Measurements from ENCODE around the gene FXN.

Gene FXN

DNA sequence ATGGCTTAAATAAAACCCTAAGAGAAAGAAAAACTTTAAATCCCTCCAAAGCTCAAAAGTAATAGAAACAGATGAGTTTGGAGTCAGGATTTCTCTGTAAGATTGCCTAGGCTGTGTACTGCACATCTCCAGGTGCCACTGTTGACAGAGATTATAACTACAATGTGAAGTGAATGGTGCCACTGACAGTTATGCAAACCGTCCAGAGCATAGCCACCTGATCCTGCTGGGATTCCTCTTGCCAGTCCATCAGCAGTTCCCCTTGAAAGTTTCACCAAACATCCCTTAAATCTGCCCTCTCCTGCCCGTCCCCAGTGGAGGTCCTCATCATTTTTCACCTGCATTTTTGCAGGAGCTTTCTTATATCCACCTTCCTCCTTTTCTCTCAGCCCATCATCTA is 42.5 kb downstream of the FXN start:
- FAIRE-seq (no peak), DNase-seq (ENCODE audit: insufficient read length) (no peak)
- TF ChIP-seq POLR2AphosphoS5 (IDR thresholded peaks at IDR 0.05; ENCODE audit: low read depth, low read length) = no peak

- TF ChIP-seq TAF1 (IDR thresholded peaks at IDR 0.05; ENCODE audit: borderline replicate concordance, low read depth, low read length) (no peak), POLR2AphosphoS5 (IDR thresholded peaks at IDR 0.05; ENCODE audit: low read depth, low read length) (no peak), POLR2A (IDR thresholded peaks at IDR 0.05; ENCODE audit: low read depth, low read length) (no peak)
- DNase-seq (ENCODE audit: insufficient read length) = no peak
- FAIRE-seq = no peak
Observed at GRCh38 chr9:69078581-69078980, 43.0 kb downstream of the FXN start.

DNA sequence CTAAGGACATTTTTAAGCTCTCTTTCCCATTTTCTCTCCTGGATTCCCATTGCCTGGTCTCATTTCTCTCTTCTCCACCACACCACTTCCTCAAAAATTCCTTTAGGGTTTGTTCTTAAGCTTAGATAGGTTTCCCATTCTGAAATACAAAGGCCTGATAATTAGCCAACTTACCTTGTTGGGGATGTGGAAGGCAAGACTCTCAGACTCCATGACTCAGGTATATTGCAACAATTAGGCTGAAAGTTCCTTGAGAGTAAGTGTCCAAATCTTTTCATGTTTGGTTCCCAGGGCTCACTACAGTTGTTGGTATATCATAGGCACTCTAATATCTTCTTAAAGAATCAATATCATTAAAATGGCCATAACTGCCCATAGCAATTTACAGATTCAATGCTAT is 43.6 kb downstream of the FXN start:
- no peak for FAIRE-seq

GRCh38 chr9:69081261-69081660 is 45.7 kb downstream of the FXN start:
- FAIRE-seq (no peak), DNase-seq (ENCODE audit: insufficient read length) (no peak)
- no peak for TF ChIP-seq POLR2AphosphoS5 (IDR thresholded peaks at IDR 0.05; ENCODE audit: low read depth, low read length)
- TF ChIP-seq POLR2A (IDR thresholded peaks at IDR 0.05; ENCODE audit: low read depth, low read length) = no peak
- TF ChIP-seq TAF1 (IDR thresholded peaks at IDR 0.05; ENCODE audit: borderline replicate concordance, low read depth, low read length) = no peak

More for the DNA sequence above, 43.6 kb downstream of the FXN start:
- DNase-seq (ENCODE audit: insufficient read length) = no peak
- no peak for TF ChIP-seq POLR2AphosphoS5 (IDR thresholded peaks at IDR 0.05; ENCODE audit: low read depth, low read length)
- no peak for TF ChIP-seq TAF1 (IDR thresholded peaks at IDR 0.05; ENCODE audit: borderline replicate concordance, low read depth, low read length)
- TF ChIP-seq POLR2A (IDR thresholded peaks at IDR 0.05; ENCODE audit: low read depth, low read length) = no peak

DNA sequence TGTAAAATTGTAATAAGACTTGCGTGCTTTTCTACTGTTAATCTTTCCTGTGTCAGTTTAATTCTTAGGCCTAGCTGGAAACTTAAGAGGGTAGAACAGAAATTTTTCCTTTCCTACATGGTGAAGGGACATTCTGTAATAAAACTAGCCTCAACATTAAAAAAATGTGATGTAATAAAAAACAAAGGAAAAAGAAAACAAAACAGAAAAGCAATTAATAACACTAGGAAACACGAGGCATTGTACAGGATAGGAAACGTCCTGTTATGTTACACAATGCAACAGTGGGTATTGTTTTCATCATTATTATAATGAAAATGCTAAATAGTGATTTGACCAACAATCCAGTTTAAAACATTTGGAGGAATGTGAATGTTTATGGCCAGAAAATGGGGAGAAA is 47.8 kb downstream of the FXN start:
- FAIRE-seq (no peak), DNase-seq (ENCODE audit: insufficient read length) (no peak)
- TF ChIP-seq TAF1 (IDR thresholded peaks at IDR 0.05; ENCODE audit: borderline replicate concordance, low read depth, low read length) (no peak), POLR2A (IDR thresholded peaks at IDR 0.05; ENCODE audit: low read depth, low read length) (no peak), POLR2AphosphoS5 (IDR thresholded peaks at IDR 0.05; ENCODE audit: low read depth, low read length) (no peak)

DNA sequence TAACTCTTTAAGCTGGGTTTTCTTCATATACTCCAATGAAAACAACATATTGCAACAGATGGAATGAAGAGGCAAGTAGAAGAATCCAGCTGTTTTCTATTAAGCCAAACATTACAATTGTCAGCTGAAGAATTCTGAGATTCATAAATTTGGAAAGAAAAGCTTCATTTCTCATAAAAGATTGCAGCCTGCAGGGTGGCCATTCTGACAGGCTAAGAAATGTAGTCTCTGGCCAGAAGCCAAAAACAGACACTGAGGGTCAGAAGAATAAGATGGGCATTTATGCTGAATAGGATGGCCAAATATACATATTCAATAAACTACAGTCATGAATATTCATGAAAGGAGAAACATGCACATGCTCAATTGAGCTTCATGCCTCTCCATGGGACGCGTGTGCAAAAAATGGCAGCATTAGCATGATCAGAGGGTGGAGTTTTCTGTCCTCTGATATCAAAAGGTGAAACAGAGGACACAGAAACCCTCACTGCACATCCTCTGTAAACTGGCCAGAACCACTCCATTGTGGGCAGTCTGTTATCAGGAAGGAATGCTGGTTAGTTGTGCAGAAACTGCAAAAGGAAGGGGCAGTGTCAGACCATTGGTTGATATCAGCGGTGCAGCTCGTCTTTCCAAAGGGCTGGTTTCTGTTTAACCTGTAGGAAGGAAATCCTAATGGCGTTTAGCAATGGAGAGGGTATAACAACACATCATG is 50.2 kb downstream of the FXN start:
- DNase-seq (ENCODE audit: insufficient read length) (no peak), FAIRE-seq (no peak)
- TF ChIP-seq TAF1 (IDR thresholded peaks at IDR 0.05; ENCODE audit: borderline replicate concordance, low read depth, low read length) = no peak
- no peak for TF ChIP-seq POLR2A (IDR thresholded peaks at IDR 0.05; ENCODE audit: low read depth, low read length)
- no peak for TF ChIP-seq POLR2AphosphoS5 (IDR thresholded peaks at IDR 0.05; ENCODE audit: low read depth, low read length)

- TF ChIP-seq POLR2AphosphoS5 (IDR thresholded peaks at IDR 0.05; ENCODE audit: low read depth, low read length) (no peak), POLR2A (IDR thresholded peaks at IDR 0.05; ENCODE audit: low read depth, low read length) (no peak), TAF1 (IDR thresholded peaks at IDR 0.05; ENCODE audit: borderline replicate concordance, low read depth, low read length) (no peak)
- FAIRE-seq (no peak), DNase-seq (ENCODE audit: insufficient read length) (no peak)
Observed at GRCh38 chr9:69086312-69086711, 50.8 kb downstream of the FXN start.

- FAIRE-seq = no peak
- no peak for DNase-seq (ENCODE audit: insufficient read length)
- TF ChIP-seq POLR2A (IDR thresholded peaks at IDR 0.05; ENCODE audit: low read depth, low read length) = no peak
- TF ChIP-seq POLR2AphosphoS5 (IDR thresholded peaks at IDR 0.05; ENCODE audit: low read depth, low read length) = no peak
- TF ChIP-seq TAF1 (IDR thresholded peaks at IDR 0.05; ENCODE audit: borderline replicate concordance, low read depth, low read length) = no peak
Observed at GRCh38 chr9:69086769-69087168, 51.2 kb downstream of the FXN start.

DNA sequence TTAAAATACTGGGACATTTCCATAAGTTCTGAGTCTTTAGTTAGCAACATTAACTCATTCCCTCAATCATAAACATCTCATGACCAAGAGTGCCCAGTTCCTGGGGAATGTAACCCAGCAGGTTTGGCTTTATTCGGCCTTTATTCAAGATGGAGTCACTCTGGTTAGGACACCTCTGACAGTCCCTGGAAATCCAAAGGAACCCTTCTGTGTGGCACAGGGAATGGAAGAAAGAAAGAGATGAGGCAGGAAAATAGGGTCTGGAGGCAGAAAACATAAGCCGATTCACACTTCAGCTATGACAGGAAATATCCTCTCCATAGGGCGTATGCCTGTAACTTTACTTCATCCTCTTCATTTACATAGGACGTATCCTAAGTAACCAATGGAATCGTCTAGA is 53.5 kb downstream of the FXN start:
- FAIRE-seq = no peak
- TF ChIP-seq TAF1 (IDR thresholded peaks at IDR 0.05; ENCODE audit: borderline replicate concordance, low read depth, low read length) = no peak
- no peak for TF ChIP-seq POLR2A (IDR thresholded peaks at IDR 0.05; ENCODE audit: low read depth, low read length)
- no peak for TF ChIP-seq POLR2AphosphoS5 (IDR thresholded peaks at IDR 0.05; ENCODE audit: low read depth, low read length)
- no peak for DNase-seq (ENCODE audit: insufficient read length)

DNA sequence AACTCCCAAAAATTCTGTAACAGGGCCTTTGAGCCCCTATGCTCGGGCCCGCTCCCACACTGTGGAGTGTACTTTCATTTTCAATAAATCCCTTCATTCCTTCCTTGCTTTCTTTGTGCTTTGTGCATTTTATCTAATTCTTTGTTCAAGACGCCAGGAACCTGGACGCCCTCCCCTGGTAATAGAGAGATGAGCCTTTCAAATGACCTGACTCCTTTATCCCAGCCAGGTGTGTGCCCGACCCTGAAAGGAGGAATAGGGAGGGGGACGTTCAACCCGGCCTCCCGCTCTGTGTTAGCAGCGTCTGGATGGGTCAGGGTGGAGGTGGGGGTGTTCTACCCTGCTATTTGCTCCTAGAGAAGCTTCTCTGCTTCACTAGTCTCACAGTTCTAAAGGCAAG is 53.9 kb downstream of the FXN start:
- DNase-seq (ENCODE audit: insufficient read length) = no peak
- TF ChIP-seq POLR2AphosphoS5 (IDR thresholded peaks at IDR 0.05; ENCODE audit: low read depth, low read length) (no peak), POLR2A (IDR thresholded peaks at IDR 0.05; ENCODE audit: low read depth, low read length) (no peak), TAF1 (IDR thresholded peaks at IDR 0.05; ENCODE audit: borderline replicate concordance, low read depth, low read length) (no peak)
- FAIRE-seq = no peak

DNA sequence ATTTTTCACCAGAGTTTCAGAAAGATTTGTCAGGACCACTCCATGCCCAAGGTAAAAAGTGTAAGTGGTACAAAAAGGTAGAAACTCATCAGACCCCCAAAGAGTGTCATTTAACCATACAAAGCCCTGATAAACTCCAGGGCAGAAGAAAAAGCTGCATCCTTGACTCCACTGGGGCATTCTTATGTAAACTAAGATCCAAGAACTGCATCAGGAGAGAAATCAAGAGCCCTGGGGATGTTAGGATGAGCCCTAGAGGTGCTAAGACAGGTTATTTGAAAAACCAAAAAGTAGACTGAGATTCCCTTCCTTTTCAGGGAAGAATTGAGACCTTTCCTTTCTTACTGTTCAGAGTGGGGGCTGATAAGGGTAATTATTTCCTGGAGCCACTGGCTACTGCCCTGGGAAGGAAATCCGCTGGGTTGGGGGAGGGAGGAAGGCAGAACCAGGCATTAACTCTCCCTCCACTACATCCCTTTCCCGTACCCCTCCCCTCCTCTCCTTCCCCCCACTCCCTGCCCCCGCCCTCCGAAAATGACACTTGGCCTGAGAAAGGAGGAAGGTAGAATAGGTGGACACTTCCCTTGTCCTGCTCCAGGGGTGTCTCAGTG is 54.7 kb downstream of the FXN start:
- DNase-seq (ENCODE audit: insufficient read length) (no peak), FAIRE-seq (no peak)
- TF ChIP-seq TAF1 (IDR thresholded peaks at IDR 0.05; ENCODE audit: borderline replicate concordance, low read depth, low read length) (no peak), POLR2AphosphoS5 (IDR thresholded peaks at IDR 0.05; ENCODE audit: low read depth, low read length) (no peak), POLR2A (IDR thresholded peaks at IDR 0.05; ENCODE audit: low read depth, low read length) (no peak)

- TF ChIP-seq POLR2AphosphoS5 (IDR thresholded peaks at IDR 0.05; ENCODE audit: low read depth, low read length) = no peak
- TF ChIP-seq TAF1 (IDR thresholded peaks at IDR 0.05; ENCODE audit: borderline replicate concordance, low read depth, low read length) = no peak
- no peak for TF ChIP-seq POLR2A (IDR thresholded peaks at IDR 0.05; ENCODE audit: low read depth, low read length)
- DNase-seq (ENCODE audit: insufficient read length) = no peak
- no peak for FAIRE-seq
Observed at GRCh38 chr9:69090946-69091345, 55.4 kb downstream of the FXN start.
